Measurements from ENCODE around the gene OSBPL7.
"Not testable (repeated sequence)": the region's sequence is repeated elsewhere in the genome, so short reads cannot be mapped to it uniquely, and the experiment has no call there.

DNA sequence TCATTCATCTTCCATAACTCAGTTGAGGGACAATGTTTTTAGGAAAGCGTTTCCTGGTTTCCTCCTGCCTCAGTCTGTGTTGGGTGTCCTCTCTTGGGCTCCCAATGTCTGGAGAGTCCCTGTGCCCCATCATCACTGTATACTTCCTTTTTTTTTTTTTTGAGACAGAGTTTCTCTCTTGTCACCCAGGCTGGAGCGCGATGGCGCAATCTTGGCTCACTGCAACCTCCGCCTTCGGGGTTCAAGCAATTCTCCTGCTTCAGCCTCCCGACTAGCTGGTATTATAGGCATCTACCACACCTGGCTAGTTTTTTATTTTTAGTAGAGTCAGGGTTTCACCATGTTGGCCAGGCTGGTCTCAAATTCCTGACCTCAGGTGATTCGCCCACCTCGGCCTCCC is 47.9 kb downstream of the OSBPL7 start:
- not testable (repeated sequence) for TF ChIP-seq CTCF (IDR thresholded peaks at IDR 0.05; ENCODE audit: low read length); EZH2 (IDR thresholded peaks at IDR 0.05; ENCODE audit: borderline replicate concordance, low read length)

Data from OCI-LY1 (cell line).